Heart right ventricle (tissue), 16 donors: ENCODE measurements around the gene ABHD17A. TPM values are rescaled to one million over a fixed set of nuclear protein-coding genes. Genes with fewer than 3 reads are reported as not detected.

ENCODE experiments used
- ATAC-seq, 8 donors: fragments of 200-7000 bp; cut with Tn5 transposase; one replicate each; pipeline ENCODE4 v1.9.1; 2020; ENCODE audit warnings: mild to moderate bottlenecking in 8 of 8, moderate library complexity in 8 of 8, moderate number of reproducible peaks in 1 of 8
- DNase-seq, 2 donors: peaks; one replicate each; pipeline ENCODE4 v3.0.0-alpha.2; 2020
- H3K27ac ChIP-seq, 10 donors: fragments of 200-600 bp; sonication (generic) in 2 of 10; one replicate each; pipeline versions ENCODE4 v1.5.0 to v1.8.0; 2020 to 2022; ENCODE audit warnings: mild to moderate bottlenecking in 3 of 10
- H3K27me3 ChIP-seq, 7 donors: fragments of 200-600 bp; one replicate each; pipeline ENCODE4 v1.8.0; 2021 to 2022; ENCODE audit warnings: mild to moderate bottlenecking in 2 of 7
- H3K36me3 ChIP-seq, 9 donors: fragments of 200-600 bp; sonication (generic) in 1 of 9; one replicate each; pipeline versions ENCODE4 v1.5.0 to v1.8.0; 2020 to 2022; ENCODE audit warnings: mild to moderate bottlenecking in 2 of 9
- H3K4me1 ChIP-seq, 9 donors: fragments of 200-600 bp; sonication (generic) in 1 of 9; one replicate each; pipeline versions ENCODE4 v1.5.0 to v1.8.0; 2020 to 2022; ENCODE audit warnings: mild to moderate bottlenecking in 4 of 9
- H3K4me3 ChIP-seq, 10 donors: fragments of 200-600 bp; sonication (generic) in 2 of 10; one replicate each; pipeline versions ENCODE4 v1.5.0 to v1.8.0; 2020 to 2022; ENCODE audit warnings: mild to moderate bottlenecking in 7 of 10, moderate library complexity in 2 of 10
- H3K9me3 ChIP-seq, 11 donors: fragments of 200-600 bp in 10 of 11; sonication (generic) in 2 of 11; one replicate each; pipeline versions ENCODE4 v1.5.0 to v1.8.0; 2013 to 2022; ENCODE audit warnings: mild to moderate bottlenecking in 2 of 11, control low read depth in 1 of 11, moderate library complexity in 1 of 11
- WGBS, 2 donors: extraction: QIAGEN DNeasy Blood & Tissue Kit; methylation state at CpG; one replicate each; pipeline ENCODE4 v1.1.7; 2013; ENCODE audit warnings: inconsistent platforms in 1 of 2; 5-methylcytosine and 5-hydroxymethylcytosine counted together
- intact Hi-C, 10 donors: fragments of 100-400 bp; cut with DNase I; formaldehyde crosslinking; loops; one replicate each; pipeline versions ENCODE4 v1.11.1 to v1.14.2; 2022
- polyA plus RNA-seq, 2 donors: library from polyadenylated mRNA; stranded (reverse); fragments of 200-250 nt; gene quantifications; one replicate each; pipeline ENCODE4 v1.2.3, GENCODE V29; 2013
- total RNA-seq, 10 donors: library from RNA; stranded (reverse); fragmentation: NEBNext Ultra II Directional in 3 of 10; extraction: Animal tissue kit (Norgen Biotek cat#: 25700) in 3 of 10; gene quantifications; one replicate each; pipeline versions ENCODE4 v1.2.1 to v1.2.4, GENCODE V29; 2021 to 2023
- TF ChIP-seq, protein P1 (sequence below), 9 donors: fragments of 200-600 bp; sonication (generic) in 2 of 9; IDR thresholded peaks; one replicate each; pipeline versions ENCODE4 v1.5.0 to v1.8.0; 2021 to 2022; ENCODE audit warnings: antibody characterized with exemption in 9 of 9, mild to moderate bottlenecking in 5 of 9, moderate library complexity in 1 of 9
- donor health status: Arrhythmogenic right ventricular cardiomyopathy.
- donor health status: ischemic (EF 13 %, LVEDD 7.1; RV severe dilation, severe dysfunction).
- donor health status: healthy with polysubstance abuse.
- donor health status: DM: no; HTN: yes; CAD: no.
- donor health status: DM: no; HTN: no; CAD: no.
- donor health status: ischemic (EF 25% LVEDD 6.9; RV normal size, moderate dysfunction).
- donor health status: ischemic (EF 25% LVEDD 5.7; RV mildly dilated, moderate dysfunction).
- donor health status: healthy.
- donor health status: DM: yes; HTN: yes; CAD: no.
- donor health status: Ischemic cardiomyopathy.
- donor health status: ischemic (EF 35%, LVEDD 5.7; RV mildly dilated, moderate dysfunction).
- donor health status: nonischemic (EF 11% LVEDD 7.7; RV severe dilation, severe dysfunction).
- donor health status: DM: yes; HTN: yes; CAD: no.
- donor health status: PGD.
- donor health status: ischemic (EF 29% LVEDD 5.4; RV normal size, mild dysfunction).
- donor health status: nonischemic (EF 23%, LVEDD 6.1; RV moderate dilation, normal function).

ABHD17A gene
- total and polyA plus RNA-seq, 12 donors = 45.1 to 185 (median 57.7) TPM

DNA sequence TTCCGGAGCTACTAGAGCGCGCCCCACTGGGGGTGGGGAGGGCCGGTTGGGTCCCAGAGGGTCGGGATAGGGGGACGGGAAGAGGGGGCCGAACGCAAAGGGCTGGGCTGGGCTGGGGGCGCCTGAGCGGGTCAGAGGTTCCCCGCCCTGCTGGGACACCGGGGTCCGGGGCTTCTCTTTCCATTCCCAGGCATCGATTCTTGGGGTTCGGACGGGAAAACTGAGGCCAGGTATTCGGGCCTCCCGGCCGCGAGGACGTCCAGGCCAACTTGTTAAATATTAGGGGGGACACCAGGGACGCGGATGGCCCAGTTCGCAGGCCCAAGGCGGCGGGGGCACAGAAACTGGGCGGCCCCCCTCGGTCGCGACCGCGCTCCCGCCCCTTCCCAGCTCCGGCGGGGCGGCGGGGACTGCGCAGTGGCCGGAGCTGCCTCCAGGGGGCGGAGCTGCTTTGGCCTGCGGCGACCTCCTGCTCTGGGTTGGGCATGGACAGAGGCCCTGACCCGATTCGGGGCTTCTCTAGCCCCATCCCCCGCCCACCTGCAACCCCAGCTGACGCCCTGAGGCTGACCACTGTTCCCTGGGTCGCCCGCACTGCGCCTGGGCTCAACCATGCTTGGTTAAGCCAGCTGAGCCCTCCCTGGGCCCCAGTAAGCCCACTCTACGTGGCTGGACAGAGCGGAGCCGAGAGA is 20.7 kb downstream of the ABHD17A start:
- no peaks in the 10 kb centered on the region for H3K9me3 ChIP-seq
- H3K27me3 ChIP-seq = no peaks in the 10 kb centered on the region
- H3K36me3 ChIP-seq = peaks cover 0 to 5% (median 0%) of the 10 kb centered on the region in 9 donors
- peak overlapping the region; percentile 21 to 99 (median 94) for H3K27ac ChIP-seq
- intact Hi-C loops = loop anchor here in 2 of 10 donors (5.0 to 10.0 kb wide), 2 partner anchors 73 to 200 kb away; no protein-coding TSS in a partner anchor
- peak; percentile 76 to 82 for DNase-seq
- peak overlapping the region; percentile 42 to 96 (median 82) for H3K4me3 ChIP-seq
- TF ChIP-seq, protein P1, sequence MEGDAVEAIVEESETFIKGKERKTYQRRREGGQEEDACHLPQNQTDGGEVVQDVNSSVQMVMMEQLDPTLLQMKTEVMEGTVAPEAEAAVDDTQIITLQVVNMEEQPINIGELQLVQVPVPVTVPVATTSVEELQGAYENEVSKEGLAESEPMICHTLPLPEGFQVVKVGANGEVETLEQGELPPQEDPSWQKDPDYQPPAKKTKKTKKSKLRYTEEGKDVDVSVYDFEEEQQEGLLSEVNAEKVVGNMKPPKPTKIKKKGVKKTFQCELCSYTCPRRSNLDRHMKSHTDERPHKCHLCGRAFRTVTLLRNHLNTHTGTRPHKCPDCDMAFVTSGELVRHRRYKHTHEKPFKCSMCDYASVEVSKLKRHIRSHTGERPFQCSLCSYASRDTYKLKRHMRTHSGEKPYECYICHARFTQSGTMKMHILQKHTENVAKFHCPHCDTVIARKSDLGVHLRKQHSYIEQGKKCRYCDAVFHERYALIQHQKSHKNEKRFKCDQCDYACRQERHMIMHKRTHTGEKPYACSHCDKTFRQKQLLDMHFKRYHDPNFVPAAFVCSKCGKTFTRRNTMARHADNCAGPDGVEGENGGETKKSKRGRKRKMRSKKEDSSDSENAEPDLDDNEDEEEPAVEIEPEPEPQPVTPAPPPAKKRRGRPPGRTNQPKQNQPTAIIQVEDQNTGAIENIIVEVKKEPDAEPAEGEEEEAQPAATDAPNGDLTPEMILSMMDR (IDR thresholded peaks at IDR 0.05) = peak; percentile 73 to 97 (median 88)
- peak; percentile 59 to 83 (median 74) for ATAC-seq
- peaks cover 15 to 41% (median 31%) of the 10 kb centered on the region in 9 donors for H3K4me1 ChIP-seq
- WGBS, 2 donors = 9 to 11% methylated on average over 49 to 52 of the region's 52 CpGs

DNA sequence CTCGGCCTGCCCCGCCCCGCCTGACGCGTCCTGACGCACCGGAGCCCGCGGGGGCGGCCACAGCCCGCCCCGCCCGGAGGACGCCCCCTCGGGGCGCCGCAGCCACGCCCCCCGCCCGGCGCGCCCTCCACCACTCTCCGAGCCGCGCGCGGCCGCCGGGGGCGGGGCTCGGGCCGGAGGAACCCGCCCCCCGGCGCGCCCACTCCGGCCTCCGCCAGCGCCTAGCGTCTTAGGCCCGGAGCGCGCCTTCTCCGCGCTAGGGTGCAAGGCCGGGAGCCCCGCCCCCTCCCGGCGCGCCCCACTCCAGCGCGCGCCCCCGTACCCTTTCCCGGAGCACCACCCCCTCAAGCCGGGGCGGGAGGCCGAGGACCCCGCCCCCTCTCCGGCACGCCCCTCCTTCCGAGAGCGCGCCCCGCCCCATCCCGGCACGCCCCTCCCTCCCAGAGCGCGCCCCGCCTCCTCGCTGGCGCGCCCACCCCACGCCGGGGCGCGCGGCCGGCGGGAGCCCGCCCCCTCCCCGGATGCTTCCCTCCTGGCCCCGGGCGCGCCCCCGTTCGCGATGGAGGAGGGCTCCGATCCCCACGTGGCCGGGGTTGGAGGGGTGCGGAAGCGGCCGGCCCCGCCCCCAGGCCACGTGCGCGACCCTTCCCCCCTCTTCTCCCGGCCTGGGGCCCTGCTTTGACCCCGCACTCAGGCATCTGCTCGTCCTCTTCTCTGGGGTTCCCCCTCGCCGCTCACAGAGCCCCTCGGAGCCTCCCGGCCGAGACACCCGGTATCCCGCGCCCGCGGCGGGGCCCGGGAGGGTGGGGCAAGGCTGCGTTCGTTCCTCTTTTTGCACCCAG is 21.4 kb downstream of the ABHD17A start:
- no peaks in the 10 kb centered on the region for H3K9me3 ChIP-seq
- peak; percentile 82 to 87 (median 84) for ATAC-seq
- peak overlapping the region; percentile 21 to 99 (median 94) for H3K27ac ChIP-seq
- TF ChIP-seq, protein P1 (IDR thresholded peaks at IDR 0.05) = no peak
- DNase-seq = peak; percentile 90 to 91
- H3K4me3 ChIP-seq = peak overlapping the region; percentile 42 to 96 (median 82)
- peaks cover 18 to 49% (median 36%) of the 10 kb centered on the region in 9 donors for H3K4me1 ChIP-seq
- 0 to 1% methylated on average over 63 to 100 of the region's 115 CpGs for WGBS, 2 donors
- intact Hi-C loops = loop anchor here in 1 of 10 donors (10.0 kb wide), 1 partner anchor 201 kb away; no protein-coding TSS in a partner anchor
- no peaks in the 10 kb centered on the region for H3K27me3 ChIP-seq
- no peaks in the 10 kb centered on the region for H3K36me3 ChIP-seq

DNA sequence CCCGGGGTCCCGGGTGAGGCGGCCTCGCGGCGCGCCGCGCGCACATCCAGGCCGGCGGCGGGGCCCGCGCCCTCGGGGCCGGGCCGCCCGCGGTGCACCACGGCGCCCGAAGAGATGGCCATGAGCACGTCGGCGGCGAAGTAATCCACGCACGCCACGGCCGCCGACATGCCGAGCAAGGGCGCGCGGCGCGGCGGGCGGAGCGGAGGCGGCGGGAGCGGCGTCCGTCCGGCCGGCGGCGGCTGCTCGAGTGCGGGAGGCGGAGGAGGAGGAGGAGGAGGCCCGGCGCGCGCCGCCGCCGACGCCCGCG is 22.0 kb downstream of the ABHD17A start, which contains the start of gene KLF16:
TSS of gene KLF16 (minus strand) at position 252 of the 310 bp plus-strand sequence. CDS start at position 170, 82 bp downstream.
- WGBS, 2 donors = 0 to 1% methylated on average over 9 to 55 of the region's 63 CpGs
- H3K27ac ChIP-seq = peak within 1 kb of the TSS; percentile 21 to 99 (median 94)
- H3K9me3 ChIP-seq = no peaks in the 10 kb centered on the region
- H3K4me3 ChIP-seq = peak within 1 kb of the TSS; percentile 61 to 96 (median 82)
- no peaks in the 10 kb centered on the region for H3K27me3 ChIP-seq
- no peak for DNase-seq
- intact Hi-C loops = loop anchor here in 1 of 10 donors (10.0 kb wide), 1 partner anchor 202 kb away; no protein-coding TSS in a partner anchor
- H3K4me1 ChIP-seq = peaks cover 18 to 54% (median 42%) of the 10 kb centered on the region in 9 donors
- H3K36me3 ChIP-seq = no peaks in the 10 kb centered on the region
- TF ChIP-seq, protein P1 (IDR thresholded peaks at IDR 0.05) = no peak
- ATAC-seq = no peak
